ENCODE measurements around the gene STK24.

GRCh38 chr13:98487016-98487415 is 89.9 kb downstream of the STK24 start:
- TF ChIP-seq, protein P1, sequence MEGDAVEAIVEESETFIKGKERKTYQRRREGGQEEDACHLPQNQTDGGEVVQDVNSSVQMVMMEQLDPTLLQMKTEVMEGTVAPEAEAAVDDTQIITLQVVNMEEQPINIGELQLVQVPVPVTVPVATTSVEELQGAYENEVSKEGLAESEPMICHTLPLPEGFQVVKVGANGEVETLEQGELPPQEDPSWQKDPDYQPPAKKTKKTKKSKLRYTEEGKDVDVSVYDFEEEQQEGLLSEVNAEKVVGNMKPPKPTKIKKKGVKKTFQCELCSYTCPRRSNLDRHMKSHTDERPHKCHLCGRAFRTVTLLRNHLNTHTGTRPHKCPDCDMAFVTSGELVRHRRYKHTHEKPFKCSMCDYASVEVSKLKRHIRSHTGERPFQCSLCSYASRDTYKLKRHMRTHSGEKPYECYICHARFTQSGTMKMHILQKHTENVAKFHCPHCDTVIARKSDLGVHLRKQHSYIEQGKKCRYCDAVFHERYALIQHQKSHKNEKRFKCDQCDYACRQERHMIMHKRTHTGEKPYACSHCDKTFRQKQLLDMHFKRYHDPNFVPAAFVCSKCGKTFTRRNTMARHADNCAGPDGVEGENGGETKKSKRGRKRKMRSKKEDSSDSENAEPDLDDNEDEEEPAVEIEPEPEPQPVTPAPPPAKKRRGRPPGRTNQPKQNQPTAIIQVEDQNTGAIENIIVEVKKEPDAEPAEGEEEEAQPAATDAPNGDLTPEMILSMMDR (IDR thresholded peaks at IDR 0.05): no peak
- TF ChIP-seq POLR2A (IDR thresholded peaks at IDR 0.05): no peak
